Measurements from ENCODE around the gene RHOBTB3.

Gene RHOBTB3

DNA sequence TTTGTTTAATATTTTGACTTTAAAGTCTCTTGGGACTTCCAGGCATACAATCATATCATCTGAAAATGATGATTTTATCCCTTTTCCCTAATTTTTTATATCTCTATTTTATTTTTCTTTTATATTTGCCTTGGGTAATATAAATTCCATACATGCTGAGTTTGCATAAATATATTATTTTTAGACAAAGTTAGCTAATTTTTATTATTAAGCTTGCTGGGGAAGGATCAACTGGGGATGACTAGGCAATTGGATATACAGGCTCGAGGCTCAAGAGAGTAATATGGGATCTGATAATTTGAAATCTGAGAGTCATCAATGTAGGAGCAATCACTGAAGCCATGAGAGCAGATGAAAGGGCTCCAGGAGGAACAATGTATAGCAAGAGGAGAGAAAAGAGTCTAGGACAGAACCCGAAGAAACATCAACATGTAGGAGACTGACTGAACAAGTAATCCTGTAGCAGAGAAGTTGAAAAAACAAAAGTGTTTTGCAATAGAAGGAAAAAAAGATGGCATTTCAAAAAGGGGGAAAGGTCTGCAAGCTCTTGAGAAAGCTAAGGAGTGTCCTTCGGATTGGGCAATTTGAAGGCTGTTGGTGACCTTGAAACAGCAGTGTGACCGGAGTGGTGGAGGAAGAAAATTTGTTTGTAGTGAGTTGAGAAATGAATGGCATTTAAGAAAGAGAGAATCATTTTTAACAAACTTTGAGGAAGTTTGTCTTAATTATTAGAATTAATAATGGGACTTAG lies 17.0 kb upstream of the RHOBTB3 start:
- DNase-seq = no peak

DNA sequence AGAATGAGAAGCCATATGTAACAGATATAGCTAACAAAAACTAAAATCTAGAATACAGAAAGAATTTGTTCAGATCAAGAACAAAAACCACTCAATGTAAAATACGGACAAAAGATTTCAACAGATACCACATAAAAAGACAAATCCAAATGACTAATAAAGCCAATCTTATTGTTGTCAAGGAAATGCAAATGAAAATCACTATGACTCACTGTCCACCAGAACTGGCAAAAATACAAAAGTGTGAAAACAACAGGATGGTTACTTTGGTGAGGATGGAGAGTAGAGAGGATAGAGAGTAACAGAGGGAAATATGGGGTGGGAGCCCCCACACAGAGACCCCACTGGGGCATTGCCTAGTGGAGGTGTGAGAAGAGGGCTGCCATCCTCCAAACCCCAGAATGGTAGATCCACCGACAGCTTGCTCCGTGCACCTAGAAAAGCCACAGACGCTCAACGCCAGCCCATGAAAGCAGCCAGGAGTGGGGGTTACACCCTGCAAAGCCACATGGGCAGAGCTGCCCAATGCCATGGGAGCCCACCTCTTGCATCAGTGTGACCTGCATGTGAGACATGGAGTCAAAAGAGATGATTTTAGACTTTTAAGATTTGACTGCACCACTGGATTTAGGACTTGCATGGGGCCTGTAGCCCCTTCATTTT lies 15.2 kb upstream of the RHOBTB3 start:
- no peak for DNase-seq

DNA sequence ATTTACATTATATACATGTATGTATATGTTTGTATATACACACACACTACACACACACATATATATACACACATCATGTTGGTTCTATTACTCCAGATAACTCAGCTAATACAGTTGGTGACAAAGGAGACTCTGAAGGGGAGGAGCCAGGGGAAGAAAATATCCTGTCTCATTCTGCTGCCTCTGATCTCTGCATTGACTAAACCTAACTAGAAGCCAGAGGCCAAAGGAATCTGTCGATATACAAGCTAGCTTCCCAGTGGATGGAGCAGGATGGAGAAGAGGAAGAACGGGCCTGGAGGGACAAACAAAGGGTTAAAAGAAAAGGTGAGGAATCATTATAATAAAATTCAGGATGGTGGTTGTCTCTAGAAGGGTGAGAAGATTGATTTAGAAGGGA lies 13.7 kb upstream of the RHOBTB3 start:
- no peak for DNase-seq

DNA sequence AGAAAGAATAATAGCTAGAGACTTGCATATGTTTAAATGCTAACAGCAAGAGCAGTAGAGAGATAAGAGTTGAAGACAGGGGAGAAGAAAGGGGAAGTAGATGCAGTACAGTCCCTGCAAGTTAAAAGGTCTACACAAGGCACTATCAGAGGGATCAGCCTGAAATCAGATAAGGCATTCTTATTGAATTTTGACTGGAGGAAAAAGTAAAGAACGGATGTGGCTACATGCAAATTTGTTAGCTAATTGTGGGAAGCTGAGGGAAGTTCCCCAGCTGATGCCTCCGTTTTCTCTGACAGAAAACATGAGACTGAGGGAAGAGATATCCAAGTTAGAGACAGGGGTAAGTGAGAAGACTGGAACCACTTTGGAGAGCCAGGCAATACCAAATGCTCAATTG lies 12.9 kb upstream of the RHOBTB3 start:
- no peak for DNase-seq

DNA sequence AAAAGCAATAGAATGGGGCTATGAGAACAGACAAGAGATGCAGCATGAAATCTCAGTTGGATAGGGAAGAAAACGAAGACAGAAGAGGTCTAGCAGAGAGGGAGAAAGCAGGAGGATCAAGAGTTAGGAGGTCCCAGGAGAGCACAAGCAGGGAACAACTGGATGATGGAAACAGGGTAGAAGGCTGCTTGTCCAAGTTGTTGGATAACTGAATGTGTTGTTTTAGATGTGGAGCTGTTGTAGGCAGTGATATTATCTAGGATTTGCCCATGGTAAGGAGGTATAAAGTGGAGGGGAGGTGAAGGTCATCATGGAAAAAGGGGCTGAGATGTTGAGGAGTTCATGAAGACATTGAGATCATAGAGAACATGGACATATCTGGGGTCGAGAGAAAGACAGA lies 12.4 kb upstream of the RHOBTB3 start:
- DNase-seq = no peak

DNA sequence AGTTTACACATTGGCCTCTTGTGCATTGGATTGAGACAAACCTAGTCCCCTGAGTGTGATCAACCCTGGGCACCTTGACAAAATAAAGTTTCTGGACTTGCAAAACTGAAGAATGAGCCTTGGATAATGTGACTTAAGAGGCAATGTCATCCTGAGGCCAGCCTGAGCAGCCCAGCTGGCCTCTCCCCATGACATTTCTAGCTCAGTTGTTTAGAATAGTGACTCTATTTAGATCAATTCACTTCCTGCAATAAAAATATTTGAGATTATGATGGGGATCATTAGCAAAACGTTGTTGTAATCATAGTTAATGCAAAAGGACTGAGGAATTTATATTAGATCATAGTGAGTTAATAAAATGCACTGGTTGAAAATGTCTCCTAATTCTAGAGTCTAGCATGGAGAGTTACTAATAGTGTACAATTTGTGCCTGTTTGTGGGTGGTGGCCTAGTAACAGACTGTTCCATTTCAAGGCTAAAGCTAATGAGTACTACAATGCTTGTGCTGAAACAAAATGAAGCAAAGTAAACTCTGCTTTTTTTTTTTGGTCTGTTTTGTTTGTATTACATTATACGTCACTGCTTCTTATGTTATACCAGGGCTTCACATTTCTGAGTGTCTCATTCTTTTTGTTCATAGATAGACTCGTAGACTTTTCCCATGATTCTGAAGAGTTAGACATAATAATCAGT lies 10.9 kb upstream of the RHOBTB3 start:
- DNase-seq = no peak

DNA sequence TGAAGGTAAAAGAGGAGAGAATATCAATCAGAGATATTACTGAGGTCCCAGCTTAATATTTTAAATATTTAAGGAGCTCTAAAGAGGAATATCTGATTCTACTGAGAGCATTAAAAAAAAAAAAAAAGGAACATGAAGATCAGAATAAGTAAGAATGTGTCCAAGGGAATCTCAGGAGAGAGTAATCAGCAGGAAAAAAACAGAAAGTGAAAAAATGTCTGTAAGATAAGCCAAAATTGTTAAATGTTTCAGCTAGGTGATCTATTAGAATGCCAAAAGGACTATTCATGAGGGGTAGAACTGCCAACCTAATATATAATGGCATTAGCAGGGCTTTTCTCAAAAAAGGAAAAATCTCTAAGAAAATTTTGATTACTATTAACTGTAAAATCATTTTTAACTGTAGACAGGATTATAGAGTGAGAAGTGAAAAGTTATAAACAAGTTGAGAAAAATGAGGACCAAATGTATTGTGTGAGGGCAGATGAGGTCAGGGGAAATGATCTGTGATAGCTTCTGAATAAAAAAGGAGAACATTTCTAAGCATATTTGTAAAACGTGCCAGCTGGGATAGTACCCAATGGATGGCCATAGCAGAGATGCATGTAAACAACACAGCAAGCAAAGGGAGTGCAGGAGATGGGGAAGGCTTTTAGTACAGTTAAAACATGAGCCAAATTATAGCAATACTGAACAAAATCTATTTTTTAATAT lies 9.4 kb upstream of the RHOBTB3 start:
- DNase-seq = no peak

DNA sequence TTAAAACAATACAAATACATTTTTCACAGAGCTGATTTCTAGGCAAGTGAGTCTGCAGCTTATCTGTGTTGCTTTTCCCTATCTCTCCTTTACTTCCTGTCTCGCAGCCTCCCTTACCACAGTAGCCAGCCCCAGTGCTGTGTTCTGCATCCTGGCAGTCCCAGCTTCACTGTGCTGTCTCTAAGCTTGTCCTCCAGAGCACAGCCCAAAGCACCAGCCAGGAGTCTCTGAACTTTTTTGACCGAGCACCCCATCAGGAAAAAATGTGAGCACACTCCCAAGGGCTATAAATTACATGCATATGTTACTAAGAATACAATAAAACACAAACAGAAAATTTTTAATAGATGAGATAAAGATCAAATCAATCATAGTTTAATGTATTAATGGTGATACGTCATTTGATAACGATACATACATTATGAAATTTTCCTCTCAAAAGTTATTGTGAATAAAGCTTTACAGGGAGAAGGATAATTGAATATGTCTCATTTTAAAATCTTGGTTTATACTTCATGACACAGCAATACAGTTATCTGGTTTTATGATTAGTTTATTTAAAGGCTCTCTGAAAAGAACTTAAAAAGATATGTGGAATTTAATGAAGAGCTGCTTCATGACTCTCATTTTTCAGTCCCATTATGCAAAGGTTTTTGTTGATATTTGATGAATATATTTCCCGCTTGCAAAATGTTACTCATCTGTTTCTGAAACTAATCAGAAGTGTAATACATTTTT lies 7.3 kb upstream of the RHOBTB3 start:
- DNase-seq = no peak

DNA sequence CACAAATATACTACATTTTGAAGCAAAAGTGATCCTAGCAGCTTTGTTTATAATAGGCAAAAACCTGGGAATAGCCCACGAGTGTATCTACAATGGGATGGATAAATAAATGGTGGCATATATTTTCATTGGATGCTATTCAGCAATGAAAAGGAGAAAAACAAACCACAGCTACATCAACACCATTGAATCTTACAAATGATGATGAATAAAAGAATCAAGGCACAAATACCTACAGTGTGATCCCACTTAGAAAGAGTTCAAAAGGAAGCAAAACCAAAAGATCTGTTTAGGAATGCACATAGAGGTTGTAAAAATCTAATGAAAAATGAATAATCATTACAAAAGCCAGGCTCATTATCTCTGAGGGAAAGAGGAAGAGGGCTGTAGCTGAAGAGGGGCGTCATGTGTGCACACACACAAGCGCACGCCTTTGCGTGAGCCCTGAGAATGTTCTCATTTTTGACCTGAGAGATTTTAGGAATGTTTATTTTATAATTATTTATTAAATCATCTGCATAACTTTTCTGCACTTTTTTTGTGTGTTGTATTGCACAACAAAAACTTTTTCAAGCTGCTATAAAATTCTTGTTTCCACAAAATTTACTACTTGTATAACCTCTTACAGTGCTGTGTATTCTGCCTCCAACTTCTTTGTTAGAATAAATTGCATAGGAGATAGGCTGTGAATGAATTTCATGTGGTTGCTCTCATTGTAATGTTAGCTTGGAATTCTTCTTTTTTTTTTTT lies 5.9 kb upstream of the RHOBTB3 start:
- no peak for DNase-seq

DNA sequence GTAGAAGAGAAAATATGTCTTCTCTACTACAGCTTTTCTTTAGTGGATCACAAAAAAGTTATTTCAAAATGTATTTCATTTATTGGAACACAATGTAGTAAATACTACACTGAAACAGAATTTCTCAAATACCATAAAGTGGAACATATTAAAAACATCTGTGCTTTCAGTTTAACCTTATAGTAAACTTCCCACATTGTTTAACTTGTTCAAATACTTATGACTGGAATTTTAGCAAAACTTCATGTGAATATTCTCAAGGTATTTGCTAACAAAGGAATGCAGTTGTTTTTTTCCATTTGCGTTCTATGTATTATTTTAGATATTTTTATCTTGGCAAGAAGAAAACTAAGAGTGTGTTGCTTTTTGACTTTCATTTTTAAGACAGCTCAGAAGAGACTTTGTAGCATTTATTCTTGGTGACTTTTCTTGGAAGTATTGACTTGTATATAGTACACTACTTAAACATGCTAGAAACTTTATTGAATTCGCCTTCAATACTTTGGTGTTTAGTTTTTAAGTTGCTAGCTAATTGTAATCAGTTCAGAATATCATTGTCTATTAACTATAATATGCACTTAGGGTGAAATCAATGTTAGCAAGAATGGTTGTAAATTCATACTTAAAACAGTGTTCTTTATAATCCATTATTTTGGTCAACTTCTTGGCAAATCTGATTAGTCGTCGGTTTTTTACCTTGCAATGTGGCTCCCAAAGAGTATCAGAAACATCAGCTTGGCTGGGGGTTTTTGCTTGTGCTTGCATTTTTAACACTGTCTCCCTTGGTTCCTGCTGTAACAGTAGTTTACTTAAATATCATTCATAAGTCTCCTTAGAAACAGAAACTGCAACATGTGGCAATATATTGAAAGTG lies 5.0 kb upstream of the RHOBTB3 start:
- no peak for DNase-seq

DNA sequence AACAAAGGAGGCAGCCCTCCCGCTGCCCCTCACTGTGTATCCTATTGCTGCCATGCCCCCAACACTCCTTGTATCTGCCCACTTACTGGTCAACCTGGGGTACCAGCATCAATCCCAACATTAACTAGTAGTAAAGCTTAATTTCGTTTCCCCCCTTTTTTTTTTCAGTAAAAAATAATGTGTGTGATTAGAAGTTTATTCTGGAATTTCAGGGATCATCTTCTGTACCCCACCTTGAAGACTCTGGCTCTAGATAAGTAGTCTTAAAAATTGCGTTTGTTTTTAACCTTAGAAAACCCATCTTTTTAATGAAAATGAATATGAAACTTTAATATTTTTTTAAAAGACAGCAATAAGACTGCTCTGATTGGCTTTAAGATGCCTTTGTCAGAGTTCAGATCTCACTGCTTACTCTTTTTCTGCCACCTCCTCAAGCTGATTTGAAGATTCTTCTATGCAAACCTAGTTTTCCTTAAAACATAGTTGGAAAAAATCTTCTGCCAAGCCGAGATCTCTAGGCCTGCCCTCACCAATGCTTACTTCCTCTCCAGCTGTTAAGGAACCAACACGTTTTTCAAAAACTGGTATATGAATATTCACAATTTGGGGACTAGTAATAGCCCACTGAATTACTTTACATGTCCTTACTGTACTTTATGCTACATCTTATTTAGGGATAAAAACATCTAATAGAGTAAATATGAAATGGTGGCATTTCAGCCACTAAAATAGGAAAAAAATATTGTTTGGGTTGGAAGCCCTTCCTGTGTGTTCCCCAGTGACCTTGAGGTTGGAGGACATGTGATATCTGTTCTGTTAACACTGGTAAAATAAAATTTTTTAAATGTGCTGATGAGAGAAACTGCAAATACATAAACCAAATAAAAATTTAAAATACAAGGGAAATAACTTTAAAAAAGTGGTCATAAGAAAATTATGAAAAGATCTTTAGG lies 4.0 kb upstream of the RHOBTB3 start:
- no peak for DNase-seq

DNA sequence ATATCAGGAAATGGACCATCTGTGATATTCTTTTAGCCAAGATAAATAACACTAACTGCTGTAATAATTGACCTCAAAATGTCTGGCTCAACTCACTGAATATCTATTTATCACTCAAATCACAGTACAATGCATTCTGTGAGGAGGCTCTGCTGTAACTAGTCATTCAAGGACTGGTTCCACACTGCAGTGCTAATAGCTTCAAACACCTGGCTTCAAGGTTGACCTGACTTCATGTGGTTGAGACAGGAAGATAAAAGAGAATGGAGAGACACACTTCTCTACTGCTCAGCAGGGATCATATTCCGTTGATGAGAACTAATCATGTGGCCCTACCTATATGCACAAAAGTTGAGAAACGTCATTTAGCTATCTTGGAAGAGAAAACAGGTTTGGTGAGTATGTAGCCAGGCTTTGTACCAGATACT lies 3.4 kb upstream of the RHOBTB3 start:
- DNase-seq = no peak

DNA sequence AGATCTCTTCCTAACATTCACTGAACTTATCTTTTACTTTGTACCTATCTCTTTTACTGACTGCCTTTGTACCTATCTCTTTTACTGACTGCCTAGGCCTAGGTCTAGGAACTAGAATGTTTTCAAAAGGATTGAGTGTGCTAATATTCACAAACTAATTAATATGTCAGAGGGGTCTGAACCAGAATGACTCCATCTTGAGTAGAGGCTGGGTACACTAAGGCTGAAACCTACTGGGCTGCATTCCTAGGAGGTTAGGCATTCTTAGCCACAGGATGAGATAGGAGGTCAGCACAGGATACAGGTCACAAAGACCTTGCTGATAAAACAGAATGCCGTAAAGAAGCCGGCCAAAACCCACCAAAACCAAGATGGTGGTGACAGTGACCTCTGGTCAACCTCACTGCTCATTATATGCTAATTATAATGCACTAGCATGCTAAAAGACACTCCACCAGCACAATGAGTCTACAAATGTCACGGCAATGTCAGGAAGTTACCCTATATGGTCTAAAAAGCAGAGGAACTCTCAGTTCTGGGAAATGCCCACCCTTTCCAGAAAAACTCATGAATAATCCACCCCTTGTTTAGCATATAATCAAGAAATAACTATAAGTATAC lies 2.5 kb upstream of the RHOBTB3 start:
- DNase-seq = no peak

DNA sequence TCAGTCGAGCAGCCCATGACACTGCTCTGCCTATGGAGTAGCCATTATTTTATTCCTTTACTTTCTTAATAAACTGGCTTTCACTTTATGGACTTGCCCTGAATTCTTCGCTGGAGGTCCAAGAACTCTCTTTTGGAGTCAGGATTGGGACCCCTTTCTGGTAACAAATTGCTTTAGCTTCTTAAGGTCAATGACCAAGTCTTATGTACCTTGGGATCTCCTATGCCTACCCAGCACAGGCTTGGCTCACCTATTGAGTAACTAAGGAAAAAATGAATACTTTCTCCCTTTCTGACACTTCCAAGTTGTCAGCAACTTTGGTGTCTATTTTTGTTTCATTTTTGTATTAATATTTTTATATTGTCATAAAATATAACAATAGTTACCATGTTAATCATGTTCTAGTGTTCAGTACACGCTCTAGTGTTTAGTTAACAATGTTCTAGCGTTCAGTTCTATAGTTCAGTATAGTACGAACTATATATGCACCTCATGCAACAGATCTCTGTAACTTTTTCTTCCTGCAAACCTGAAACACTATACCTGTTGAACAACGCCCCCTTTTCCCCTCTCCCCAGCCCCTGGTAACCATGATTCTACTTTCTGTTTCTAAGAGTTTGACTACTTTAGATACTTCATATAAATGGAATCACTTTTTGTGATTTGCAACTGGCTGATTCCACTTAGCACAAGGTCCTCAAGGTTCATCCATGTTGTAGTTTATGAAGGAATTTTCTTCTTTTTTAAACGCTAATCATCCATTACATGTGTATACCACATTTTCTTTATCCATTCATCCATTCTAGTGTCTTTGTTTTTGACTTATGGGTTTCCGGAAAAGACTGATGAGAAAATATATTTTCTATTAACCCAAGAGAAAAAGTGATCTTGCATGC lies 1.8 kb upstream of the RHOBTB3 start:
- no peak for DNase-seq

DNA sequence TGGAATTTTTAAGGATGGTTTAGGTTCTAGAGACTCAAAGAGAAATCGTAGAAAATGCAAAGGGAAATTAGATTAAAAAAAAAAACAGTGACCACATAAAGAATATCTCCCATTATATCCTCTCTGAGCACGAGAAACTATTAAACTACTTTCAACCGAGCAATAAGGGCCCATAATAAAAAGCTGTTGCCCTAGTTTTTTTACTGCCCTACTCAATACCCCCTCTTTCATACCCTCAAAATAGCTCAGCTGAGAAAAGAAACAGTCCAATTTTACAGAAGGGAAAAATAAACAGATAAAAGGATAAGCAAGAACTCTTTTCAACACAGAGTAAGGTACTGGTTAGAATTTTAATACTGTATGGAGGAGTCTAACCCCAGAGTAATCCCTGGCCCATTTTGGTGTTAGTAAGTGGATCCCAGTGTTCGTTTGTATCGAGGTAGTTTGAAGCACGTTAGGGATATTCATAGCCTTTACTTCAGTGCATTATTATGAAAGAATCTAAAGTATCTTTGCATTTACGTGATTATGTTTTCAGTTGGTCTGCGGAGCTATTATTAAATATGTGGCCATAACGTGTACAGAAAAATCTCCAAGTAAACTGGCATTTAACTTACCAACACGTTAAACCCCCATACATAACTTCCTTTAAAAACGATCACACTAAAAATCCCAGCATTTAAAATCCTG lies 980 bp upstream of the RHOBTB3 start:
- DNase-seq = no peak

DNA sequence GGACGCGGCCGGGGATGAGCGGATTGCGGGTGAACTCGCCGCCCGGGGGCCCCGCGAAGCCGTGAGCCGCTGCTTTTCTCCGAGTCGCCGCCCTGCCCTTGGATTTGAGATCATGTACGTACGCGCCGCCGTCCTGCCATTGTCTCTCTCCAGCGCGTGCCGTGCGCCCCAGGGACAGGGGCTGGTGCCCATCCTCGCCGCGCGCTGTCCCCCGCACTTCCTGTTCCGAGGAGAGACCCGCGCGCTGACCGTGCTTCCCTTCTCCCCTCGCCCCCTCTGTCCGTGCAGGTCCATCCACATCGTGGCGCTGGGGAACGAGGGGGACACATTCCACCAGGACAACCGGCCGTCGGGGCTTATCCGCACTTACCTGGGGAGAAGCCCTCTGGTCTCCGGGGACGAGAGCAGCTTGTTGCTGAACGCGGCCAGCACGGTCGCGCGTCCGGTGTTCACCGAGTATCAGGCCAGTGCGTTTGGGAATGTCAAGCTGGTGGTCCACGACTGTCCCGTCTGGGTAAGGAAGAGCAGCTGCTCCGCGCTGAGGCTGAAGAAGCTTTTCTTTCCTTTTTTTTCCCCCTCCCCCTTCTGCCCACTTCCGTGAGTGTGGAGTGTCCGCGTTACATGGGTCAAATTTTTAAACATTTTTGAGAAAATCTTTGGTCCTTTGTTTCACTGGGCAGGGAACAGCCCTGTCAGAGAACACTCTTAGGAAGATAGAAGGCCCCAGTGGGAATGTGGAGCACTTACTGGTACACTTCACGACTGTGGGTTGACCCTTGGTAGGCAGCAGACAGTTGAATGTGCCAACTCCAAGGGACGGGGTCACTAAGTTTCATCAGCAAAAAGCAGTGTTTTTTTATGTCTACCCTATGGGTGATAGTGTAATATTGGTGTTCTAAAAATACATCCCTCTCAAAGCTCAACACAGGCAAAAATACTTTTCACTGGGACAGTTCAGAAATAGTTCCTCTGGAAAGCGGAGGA lies 727 bp downstream of the RHOBTB3 start:
- DNase-seq = no peak

Measured in activated T-cell treated with anti-CD3 and anti-CD28 coated beads for 4 hours (primary cell).